ENCODE measurements around the gene AMPD3. TPM values are rescaled to one million over a fixed set of nuclear protein-coding genes. Genes with fewer than 3 reads are reported as not detected.

The AMPD3 gene
- 10 to 100 TPM; 10.9 to 11.3 TPM for total RNA-seq

DNA sequence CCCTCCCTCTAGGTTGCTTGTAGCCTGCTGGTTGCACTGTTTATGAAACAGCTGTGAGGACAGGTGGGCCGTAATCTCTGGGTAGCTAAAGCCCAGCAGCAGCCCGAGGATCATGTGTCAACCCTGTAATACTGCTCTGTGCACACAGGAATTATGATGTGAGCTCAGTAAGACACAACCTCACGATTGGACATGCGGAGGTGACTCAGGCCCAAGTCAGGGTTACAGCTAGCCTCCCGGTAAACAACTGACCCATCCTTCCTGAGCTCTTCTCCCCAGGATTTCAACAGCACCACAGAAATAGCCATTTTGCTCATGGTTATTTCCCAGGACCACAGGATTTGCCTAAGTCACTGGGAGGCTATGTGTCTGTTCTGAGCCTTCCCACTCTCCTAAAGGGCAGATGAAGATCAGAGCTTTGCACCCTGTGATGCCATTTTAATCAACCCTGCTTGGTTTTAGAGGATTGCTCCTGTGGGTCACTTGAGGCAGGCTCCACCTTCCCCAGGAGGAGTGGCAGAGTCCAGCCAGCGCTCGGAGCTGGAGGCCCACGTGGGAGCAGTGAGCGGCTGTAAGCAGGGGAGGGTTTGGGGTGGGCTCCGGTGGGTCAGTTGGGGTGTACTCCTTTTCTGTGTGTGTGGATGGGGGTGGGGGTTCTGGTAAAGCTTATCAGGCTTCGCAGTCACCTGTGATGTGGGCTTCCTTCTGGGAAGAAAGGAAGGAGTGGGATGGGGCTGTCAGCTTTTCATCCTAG is at the start of gene AMPD3:
Gene AMPD3 (plus strand): TSS at position 387 of the 754 bp plus-strand sequence. CDS start 6,256 bp downstream, outside the sequence.
- Mint-ChIP-seq H3K27ac (peak within 1 kb of the TSS; percentile 66 to 76), H3K4me3 (peak within 1 kb of the TSS; percentile 84), H3K36me3 (no peaks in the 10 kb centered on the region), H3K27me3 (peaks cover 2 to 14% of the 10 kb centered on the region in 2 donors), H3K4me1 (ENCODE audit: low read depth in 2 of 2) (peaks cover 44 to 53% of the 10 kb centered on the region in 2 donors), H3K9me3 (no peaks in the 10 kb centered on the region)
- DNase-seq (ENCODE audit: low spot score) (no peak), ATAC-seq (peak; percentile 25 to 64)

- Mint-ChIP-seq H3K27me3 (no peaks in the 10 kb centered on the region), H3K4me1 (ENCODE audit: low read depth in 2 of 2) (peaks cover 21 to 28% of the 10 kb centered on the region in 2 donors), H3K27ac (no peak overlapping the region), H3K4me3 (no peak overlapping the region), H3K9me3 (no peaks in the 10 kb centered on the region), H3K36me3 (no peaks in the 10 kb centered on the region)
- DNase-seq (ENCODE audit: low spot score) = no peak
- peak; percentile 69 to 70 for ATAC-seq
Observed at GRCh38 chr11:10405865-10406592, 49.0 kb upstream of the AMPD3 start.

GRCh38 chr11:10407055-10407454 is 48.0 kb upstream of the AMPD3 start:
- peaks cover 25 to 31% of the 10 kb centered on the region in 2 donors for H3K4me1 Mint-ChIP-seq (ENCODE audit: low read depth in 2 of 2)
- H3K27me3 Mint-ChIP-seq = no peaks in the 10 kb centered on the region
- ATAC-seq (no peak), DNase-seq (ENCODE audit: low spot score) (no peak)
- no peaks in the 10 kb centered on the region for H3K9me3 Mint-ChIP-seq
- H3K27ac Mint-ChIP-seq = no peak overlapping the region
- no peaks in the 10 kb centered on the region for H3K36me3 Mint-ChIP-seq
- no peak overlapping the region for H3K4me3 Mint-ChIP-seq

DNA sequence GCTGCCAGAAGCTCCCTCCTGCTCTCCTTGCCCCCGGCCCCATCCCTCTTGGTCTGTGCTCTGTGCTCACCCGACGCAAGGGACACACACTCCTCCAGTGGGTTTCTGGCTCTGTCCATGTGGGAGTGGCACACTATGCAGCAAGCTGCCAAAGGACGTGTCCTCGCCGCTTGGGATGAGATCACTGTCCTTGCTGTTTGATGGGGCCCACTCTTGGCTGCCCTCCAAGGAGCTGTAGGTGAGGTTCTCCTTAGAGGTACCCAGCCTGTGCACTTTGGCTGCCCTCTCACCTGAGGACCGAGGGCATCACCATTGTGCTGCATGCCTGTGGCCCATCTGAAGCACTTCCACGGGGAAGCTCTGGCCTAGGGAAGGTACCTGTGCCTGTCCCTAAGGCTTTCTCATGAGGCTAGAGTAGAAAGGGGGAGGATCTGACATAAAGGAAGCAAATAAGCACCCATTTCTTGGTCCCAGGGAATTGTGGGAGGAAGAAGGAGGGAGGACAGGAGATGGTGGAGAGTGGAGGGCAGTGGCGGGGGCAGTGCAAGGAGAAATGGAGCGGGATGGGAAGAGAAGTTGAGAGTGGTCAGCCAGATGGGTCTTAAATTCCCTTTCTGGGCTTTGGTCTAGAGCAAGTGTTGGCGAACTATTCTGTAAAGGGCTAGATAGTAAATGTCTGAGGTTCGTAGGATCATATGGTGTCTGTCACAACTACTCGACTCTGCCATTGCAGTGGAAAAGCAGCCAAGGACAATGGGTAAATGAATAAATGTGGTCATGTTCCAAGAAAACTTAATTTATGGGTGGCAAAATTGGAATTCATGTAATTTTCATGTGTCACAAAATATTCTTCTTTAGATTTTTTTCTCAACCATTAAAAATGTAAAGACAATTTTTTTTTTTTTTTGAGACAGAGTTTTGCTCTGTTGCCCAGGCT is 47.0 kb upstream of the AMPD3 start:
- no peak for DNase-seq (ENCODE audit: low spot score)
- ATAC-seq = peak in 1 of 2 donors; percentile 14
- Mint-ChIP-seq H3K9me3 (no peaks in the 10 kb centered on the region), H3K36me3 (no peaks in the 10 kb centered on the region), H3K4me1 (ENCODE audit: low read depth in 2 of 2) (peaks cover 27 to 34% of the 10 kb centered on the region in 2 donors), H3K27ac (peak overlapping the region; percentile 7 to 70), H3K4me3 (no peak overlapping the region), H3K27me3 (no peaks in the 10 kb centered on the region)

DNA sequence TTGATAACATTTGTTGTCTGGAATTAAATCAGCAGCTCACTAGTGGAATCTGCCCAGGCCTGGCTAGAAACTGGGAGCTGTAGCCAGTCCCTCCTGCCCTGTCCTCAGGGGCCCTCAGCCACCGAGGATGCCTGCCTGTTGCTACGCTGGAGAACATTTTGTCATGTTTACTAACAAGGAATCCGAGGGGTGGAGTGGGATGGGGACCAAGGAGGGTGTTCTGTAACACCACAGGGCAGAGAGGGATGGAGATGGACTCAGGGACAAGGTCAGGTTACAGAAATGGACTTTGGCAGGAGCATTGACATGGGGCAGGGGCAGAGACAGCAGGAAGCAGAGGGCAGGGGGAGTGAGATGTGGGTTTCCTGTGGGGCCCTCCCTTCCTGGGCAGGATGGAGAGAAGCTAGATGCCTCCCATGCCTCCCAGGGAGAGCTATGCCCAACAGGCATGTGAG is 45.8 kb upstream of the AMPD3 start:
- Mint-ChIP-seq H3K27me3 (no peaks in the 10 kb centered on the region), H3K4me1 (ENCODE audit: low read depth in 2 of 2) (peaks cover 39 to 46% of the 10 kb centered on the region in 2 donors), H3K4me3 (no peak overlapping the region), H3K36me3 (no peaks in the 10 kb centered on the region), H3K27ac (peak overlapping the region in 1 of 2 donors; percentile 70), H3K9me3 (no peaks in the 10 kb centered on the region)
- DNase-seq (ENCODE audit: low spot score) = no peak
- ATAC-seq = peak in 1 of 2 donors; percentile 54

DNA sequence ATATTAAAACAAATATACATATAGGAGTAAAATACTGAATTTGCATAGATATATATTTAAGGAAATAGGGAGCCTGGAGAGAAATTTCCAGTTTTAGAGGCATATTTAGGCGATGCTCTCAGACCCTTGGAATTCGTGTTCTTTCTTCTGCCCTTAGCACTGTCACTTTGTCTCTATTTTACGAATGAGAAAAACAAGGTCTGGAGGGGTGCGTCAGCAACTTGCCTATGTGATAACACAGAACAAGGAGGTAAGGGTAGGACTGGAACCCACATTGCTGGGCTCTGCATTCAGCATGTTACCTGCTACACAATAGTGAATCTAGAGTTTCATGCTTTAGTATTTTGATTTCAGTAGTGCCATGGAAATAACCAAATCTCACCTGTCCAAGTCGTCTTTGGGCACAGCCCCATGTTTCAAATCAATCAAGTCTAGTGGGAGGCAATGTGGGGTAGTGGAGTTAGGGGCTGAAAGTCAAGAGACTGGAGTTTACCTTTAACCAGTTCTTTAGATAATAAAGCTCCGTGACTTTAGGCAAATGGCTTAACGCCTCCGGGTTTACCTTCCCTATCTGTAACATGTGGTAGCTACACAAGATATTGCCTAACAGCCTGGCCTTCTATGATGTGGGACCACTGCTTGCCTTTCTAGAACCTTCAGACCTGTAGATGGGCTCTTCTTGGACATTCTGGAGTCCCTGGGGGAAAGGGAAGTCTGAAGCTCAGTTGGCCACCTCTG is 44.8 kb upstream of the AMPD3 start:
- Mint-ChIP-seq H3K27me3 (no peaks in the 10 kb centered on the region), H3K4me1 (ENCODE audit: low read depth in 2 of 2) (peaks cover 49 to 56% of the 10 kb centered on the region in 2 donors), H3K9me3 (no peaks in the 10 kb centered on the region), H3K36me3 (no peaks in the 10 kb centered on the region), H3K4me3 (no peak overlapping the region), H3K27ac (no peak overlapping the region)
- ATAC-seq = no peak
- no peak for DNase-seq (ENCODE audit: low spot score)

DNA sequence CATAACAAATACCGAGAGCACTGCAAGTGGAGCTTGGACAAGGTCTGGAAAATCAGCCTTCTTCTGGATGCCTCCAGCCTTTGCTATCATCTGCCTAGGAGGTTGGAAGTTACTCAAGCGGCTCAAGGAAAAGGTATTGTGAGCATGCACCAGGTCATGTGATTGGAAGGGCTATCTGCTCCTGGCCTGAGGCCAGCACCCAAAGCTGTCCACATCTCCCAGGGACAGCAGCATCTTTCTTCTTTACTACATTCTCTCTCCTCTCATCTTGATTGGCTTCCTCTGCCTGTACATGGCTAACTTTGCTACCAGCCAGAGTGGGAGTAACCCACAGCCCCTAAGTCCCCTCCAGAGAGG is 44.2 kb upstream of the AMPD3 start:
- DNase-seq (ENCODE audit: low spot score) (no peak), ATAC-seq (no peak)
- Mint-ChIP-seq H3K4me1 (ENCODE audit: low read depth in 2 of 2) (peaks cover 52 to 58% of the 10 kb centered on the region in 2 donors), H3K27me3 (no peaks in the 10 kb centered on the region), H3K27ac (no peak overlapping the region), H3K36me3 (no peaks in the 10 kb centered on the region), H3K4me3 (no peak overlapping the region), H3K9me3 (no peaks in the 10 kb centered on the region)

DNA sequence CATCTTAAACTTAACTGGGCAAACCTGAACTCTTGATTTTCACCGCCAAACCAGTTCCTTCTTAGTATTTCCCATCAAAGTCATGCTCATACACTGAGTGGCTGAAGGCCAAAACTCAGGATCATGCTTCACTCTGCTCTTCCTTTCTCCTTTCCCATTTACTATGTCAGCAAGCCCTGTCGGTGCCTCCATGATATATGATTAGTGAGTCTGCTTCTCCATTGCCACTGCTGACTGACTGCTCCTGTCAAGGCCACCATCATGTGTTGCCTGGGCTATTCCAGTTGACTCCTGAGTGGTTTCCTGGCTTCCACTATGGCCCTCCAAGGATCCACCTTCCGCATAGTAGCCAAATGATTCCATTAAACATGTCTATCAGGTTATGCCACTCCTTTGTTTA is 42.8 kb upstream of the AMPD3 start:
- no peaks in the 10 kb centered on the region for H3K36me3 Mint-ChIP-seq
- H3K27me3 Mint-ChIP-seq = no peaks in the 10 kb centered on the region
- H3K4me1 Mint-ChIP-seq (ENCODE audit: low read depth in 2 of 2) = peaks cover 49 to 51% of the 10 kb centered on the region in 2 donors

DNA sequence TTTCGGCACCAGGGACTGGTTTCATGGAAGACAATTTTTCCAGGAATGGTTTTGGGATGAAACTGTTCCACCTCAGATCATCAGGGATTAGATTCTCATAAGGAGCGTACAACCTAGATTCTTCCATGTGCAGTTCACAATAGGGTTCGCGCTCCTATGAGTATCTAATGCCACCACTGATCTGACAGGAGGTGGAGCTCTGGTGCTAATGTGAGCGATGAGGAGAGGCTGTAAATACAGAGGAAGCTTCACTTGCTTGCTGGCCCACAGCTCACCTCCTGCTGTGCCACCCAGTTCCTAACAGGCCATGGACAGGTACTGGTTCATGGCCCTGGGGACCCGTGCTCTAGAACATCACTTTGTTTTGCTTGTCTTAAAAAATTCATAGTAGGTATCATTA is 41.8 kb upstream of the AMPD3 start:
- Mint-ChIP-seq H3K27me3 (peaks cover 0 to 1% of the 10 kb centered on the region in 2 donors), H3K4me1 (ENCODE audit: low read depth in 2 of 2) (peaks cover 43 to 46% of the 10 kb centered on the region in 2 donors), H3K36me3 (no peaks in the 10 kb centered on the region), H3K9me3 (no peaks in the 10 kb centered on the region), H3K27ac (peak overlapping the region; percentile 66 to 67), H3K4me3 (peak overlapping the region; percentile 75)
- DNase-seq (ENCODE audit: low spot score) (no peak), ATAC-seq (peak; percentile 58 to 82)

More for the DNA sequence above, 42.8 kb upstream of the AMPD3 start:
- H3K9me3 Mint-ChIP-seq = no peaks in the 10 kb centered on the region
- no peak overlapping the region for H3K4me3 Mint-ChIP-seq
- no peak overlapping the region for H3K27ac Mint-ChIP-seq
- no peak for DNase-seq (ENCODE audit: low spot score)
- ATAC-seq = no peak

DNA sequence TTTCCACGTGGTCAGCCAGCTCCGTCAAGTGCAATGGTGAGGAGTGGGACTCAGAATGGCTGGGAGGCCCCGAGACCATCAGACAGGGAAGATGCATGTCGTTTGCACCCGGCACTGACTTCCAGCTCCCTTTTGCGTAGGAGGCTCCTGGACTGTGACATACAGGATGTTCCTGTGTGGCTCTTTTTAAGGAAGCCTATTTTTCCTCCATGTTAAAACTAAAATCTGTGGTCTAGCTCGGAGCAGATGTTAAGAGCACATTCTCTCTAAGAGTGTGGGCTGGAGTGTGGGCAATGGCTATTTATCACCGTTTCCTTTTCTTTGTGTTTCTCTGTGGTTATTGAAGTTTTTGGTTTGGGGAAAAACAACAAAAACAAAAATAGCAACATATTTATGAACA is 40.9 kb upstream of the AMPD3 start:
- DNase-seq (ENCODE audit: low spot score) (no peak), ATAC-seq (no peak)
- Mint-ChIP-seq H3K27ac (peak overlapping the region; percentile 66 to 67), H3K9me3 (no peaks in the 10 kb centered on the region), H3K27me3 (peaks cover 0 to 8% of the 10 kb centered on the region in 2 donors), H3K36me3 (no peaks in the 10 kb centered on the region), H3K4me3 (peak overlapping the region; percentile 75), H3K4me1 (ENCODE audit: low read depth in 2 of 2) (peaks cover 38 to 41% of the 10 kb centered on the region in 2 donors)

DNA sequence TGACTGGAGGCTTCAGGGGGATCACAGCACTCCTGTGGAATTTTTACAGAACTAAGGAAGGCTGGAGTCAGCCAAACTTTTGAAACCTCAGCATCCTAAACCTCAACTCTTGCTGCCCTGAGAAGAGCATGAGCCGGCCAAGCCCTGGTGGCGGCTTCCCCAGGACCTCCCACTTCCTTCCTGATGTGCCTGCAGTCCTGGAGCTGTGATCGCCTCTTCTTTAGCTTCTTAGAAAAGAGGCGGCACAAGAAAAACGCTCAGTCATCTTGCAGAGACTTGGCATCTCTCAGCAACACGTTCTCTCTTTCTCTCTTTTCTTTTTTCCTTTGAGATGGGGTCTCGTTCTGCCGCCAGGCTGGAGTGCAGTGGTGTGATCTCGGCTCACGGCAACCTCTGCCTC is 40.4 kb upstream of the AMPD3 start:
- ATAC-seq (peak; percentile 81 to 82), DNase-seq (ENCODE audit: low spot score) (no peak)
- Mint-ChIP-seq H3K36me3 (no peaks in the 10 kb centered on the region), H3K4me1 (ENCODE audit: low read depth in 2 of 2) (peaks cover 33 to 36% of the 10 kb centered on the region in 2 donors), H3K27me3 (peaks cover 0 to 8% of the 10 kb centered on the region in 2 donors), H3K4me3 (peak overlapping the region; percentile 75), H3K27ac (peak overlapping the region; percentile 66 to 67), H3K9me3 (no peaks in the 10 kb centered on the region)

GRCh38 chr11:10415817-10416392 is 39.2 kb upstream of the AMPD3 start:
- Mint-ChIP-seq H3K27me3 (peaks cover 2 to 8% of the 10 kb centered on the region in 2 donors), H3K27ac (peak overlapping the region in 1 of 2 donors; percentile 67), H3K4me1 (ENCODE audit: low read depth in 2 of 2) (peaks cover 31 to 32% of the 10 kb centered on the region in 2 donors), H3K9me3 (no peaks in the 10 kb centered on the region), H3K4me3 (no peak overlapping the region), H3K36me3 (no peaks in the 10 kb centered on the region)
- ATAC-seq = no peak
- DNase-seq (ENCODE audit: low spot score) = no peak
